Measurements from ENCODE around the gene MAP3K20. TPM values are rescaled to one million over a fixed set of nuclear protein-coding genes. Genes with fewer than 3 reads are reported as not detected.

The MAP3K20 gene
- total RNA-seq, 1 experiment from 2014 or later = 44.5 TPM

DNA sequence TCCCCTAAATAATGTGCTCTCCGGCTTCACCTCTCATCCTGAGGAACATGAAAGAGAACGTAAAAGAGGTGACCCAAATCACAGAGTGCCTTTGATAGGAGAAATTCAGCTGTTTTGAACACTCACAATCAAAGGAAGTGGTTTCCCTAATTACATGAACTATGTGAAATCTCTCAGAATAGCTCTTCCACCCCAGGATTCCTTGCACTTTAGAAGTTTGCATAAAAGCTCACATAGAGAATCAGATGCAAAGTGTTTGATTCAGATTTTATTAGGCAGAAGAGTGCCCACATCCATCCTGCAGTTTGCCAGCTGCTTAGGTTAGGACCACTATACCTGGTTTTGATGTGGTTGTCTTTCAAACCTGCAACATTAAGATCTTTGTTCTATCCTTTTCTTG, 61.0 kb downstream of the MAP3K20 start:
- Mint-ChIP-seq H3K4me3 (ENCODE audit: unreplicated experiment) (no peak overlapping the region), H3K27me3 (ENCODE audit: insufficient read depth, unreplicated experiment) (no peaks in the 10 kb centered on the region), H3K27ac (ENCODE audit: unreplicated experiment) (no peak overlapping the region), H3K36me3 (ENCODE audit: insufficient read depth, unreplicated experiment) (no peaks in the 10 kb centered on the region), H3K4me1 (ENCODE audit: low read depth, unreplicated experiment) (no peaks in the 10 kb centered on the region), H3K9me3 (ENCODE audit: unreplicated experiment) (peaks cover 10% of the 10 kb centered on the region)
- Histone ChIP-seq H3K36me3 (ENCODE audit: control insufficient read depth, insufficient read depth, low read length) (no peaks in the 10 kb centered on the region), H3K4me1 (no peaks in the 10 kb centered on the region), H3K27me3 (replicated peaks; ENCODE audit: control insufficient read depth, insufficient read depth, low read length) (no peaks in the 10 kb centered on the region), H3K9me3 (peaks cover 5% of the 10 kb centered on the region; the same call in 1 of the 2 replicates), H3K4me3 (ENCODE audit: low read depth, low read length) (no peak overlapping the region)
- DNase-seq = no peak
- no TSS peak for BruUV-seq (replicated peaks)
- TF ChIP-seq CTCF (IDR thresholded peaks at IDR 0.05; ENCODE audit: insufficient read depth in 1 of 2, low read depth in 1 of 2, low read length in 1 of 2, severe bottlenecking in 1 of 2, unreplicated experiment in 1 of 2) = no peak
- POLR2A ChIA-PET = no interaction called here
- CTCF ChIA-PET = no interaction called here
- intact Hi-C loops (cut with micrococcal nuclease; ENCODE audit: unreplicated experiment) = no loop called here

DNA sequence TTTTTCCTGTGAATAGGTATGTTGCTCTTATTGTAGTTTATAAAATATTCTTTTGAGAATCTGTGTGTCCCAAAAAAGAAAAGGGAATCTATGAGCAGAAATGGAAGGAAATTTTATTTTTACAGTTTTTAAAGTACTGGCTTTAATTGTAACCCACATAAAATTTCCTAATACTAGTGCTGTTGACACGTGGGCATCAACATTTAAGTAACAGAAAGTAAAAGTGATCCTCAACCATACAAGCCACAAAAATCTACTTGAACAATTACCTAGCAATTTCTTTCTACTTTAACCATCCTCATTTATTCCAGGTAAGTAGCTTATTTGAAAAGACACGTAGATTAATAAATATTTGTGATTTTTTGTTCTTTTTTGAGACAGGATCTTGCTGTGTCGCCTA, 62.0 kb downstream of the MAP3K20 start:
- no peaks in the 10 kb centered on the region for H3K36me3 Mint-ChIP-seq (ENCODE audit: insufficient read depth, unreplicated experiment)
- no peaks in the 10 kb centered on the region for H3K4me1 Mint-ChIP-seq (ENCODE audit: low read depth, unreplicated experiment)
- H3K9me3 ChIP-seq = peaks cover 7% of the 10 kb centered on the region; the same call in 1 of the 2 replicates
- H3K36me3 ChIP-seq (ENCODE audit: control insufficient read depth, insufficient read depth, low read length) = no peaks in the 10 kb centered on the region
- H3K9me3 Mint-ChIP-seq (ENCODE audit: unreplicated experiment) = peaks cover 16% of the 10 kb centered on the region
- H3K27me3 ChIP-seq (replicated peaks; ENCODE audit: control insufficient read depth, insufficient read depth, low read length) = no peaks in the 10 kb centered on the region
- intact Hi-C loops (cut with micrococcal nuclease; ENCODE audit: unreplicated experiment) = no loop called here
- TF ChIP-seq CTCF (IDR thresholded peaks at IDR 0.05; ENCODE audit: insufficient read depth in 1 of 2, low read depth in 1 of 2, low read length in 1 of 2, severe bottlenecking in 1 of 2, unreplicated experiment in 1 of 2) = no peak
- H3K4me3 ChIP-seq (ENCODE audit: low read depth, low read length) = no peak overlapping the region
- no peaks in the 10 kb centered on the region for H3K27me3 Mint-ChIP-seq (ENCODE audit: insufficient read depth, unreplicated experiment)
- no peak overlapping the region for H3K27ac Mint-ChIP-seq (ENCODE audit: unreplicated experiment)
- ChIA-PET CTCF (no interaction called here), POLR2A (no interaction called here)
- DNase-seq = no peak
- no TSS peak for BruUV-seq (replicated peaks)
- H3K4me1 ChIP-seq = no peaks in the 10 kb centered on the region
- no peak overlapping the region for H3K4me3 Mint-ChIP-seq (ENCODE audit: unreplicated experiment)

- peaks cover 27% of the 10 kb centered on the region for H3K9me3 Mint-ChIP-seq (ENCODE audit: unreplicated experiment)
- ChIA-PET CTCF (no interaction called here), POLR2A (no interaction called here)
- Histone ChIP-seq H3K36me3 (ENCODE audit: control insufficient read depth, insufficient read depth, low read length) (no peaks in the 10 kb centered on the region), H3K9me3 (peaks cover 7% of the 10 kb centered on the region; the same call in 1 of the 2 replicates), H3K4me3 (ENCODE audit: low read depth, low read length) (no peak overlapping the region), H3K4me1 (no peaks in the 10 kb centered on the region), H3K27me3 (replicated peaks; ENCODE audit: control insufficient read depth, insufficient read depth, low read length) (no peaks in the 10 kb centered on the region)
- H3K36me3 Mint-ChIP-seq (ENCODE audit: insufficient read depth, unreplicated experiment) = no peaks in the 10 kb centered on the region
- H3K4me3 Mint-ChIP-seq (ENCODE audit: unreplicated experiment) = no peak overlapping the region
- no peaks in the 10 kb centered on the region for H3K27me3 Mint-ChIP-seq (ENCODE audit: insufficient read depth, unreplicated experiment)
- H3K4me1 Mint-ChIP-seq (ENCODE audit: low read depth, unreplicated experiment) = peaks cover 8% of the 10 kb centered on the region
- no peak overlapping the region for H3K27ac Mint-ChIP-seq (ENCODE audit: unreplicated experiment)
- no TSS peak for BruUV-seq (replicated peaks)
- TF ChIP-seq CTCF (IDR thresholded peaks at IDR 0.05; ENCODE audit: insufficient read depth in 1 of 2, low read depth in 1 of 2, low read length in 1 of 2, severe bottlenecking in 1 of 2, unreplicated experiment in 1 of 2) = no peak
- intact Hi-C loops (cut with micrococcal nuclease; ENCODE audit: unreplicated experiment) = no loop called here
- no peak for DNase-seq
Measured at GRCh38 chr2:173138962-173139361, 63.3 kb downstream of the MAP3K20 start.
